ENCODE measurements around the gene ACOX1.

ACOX1 gene

GRCh38 chr17:75978938-75979704, at the start of gene ACOX1, which contains the start of gene TEN1:
ACOX1 (minus strand) TSS chr17:75979166; CDS start chr17:75979073, 93 bp downstream.
TEN1 (plus strand) TSS chr17:75979240; CDS start chr17:75986193, 6,953 bp downstream.
- peak; percentile 99 for DNase-seq

DNA sequence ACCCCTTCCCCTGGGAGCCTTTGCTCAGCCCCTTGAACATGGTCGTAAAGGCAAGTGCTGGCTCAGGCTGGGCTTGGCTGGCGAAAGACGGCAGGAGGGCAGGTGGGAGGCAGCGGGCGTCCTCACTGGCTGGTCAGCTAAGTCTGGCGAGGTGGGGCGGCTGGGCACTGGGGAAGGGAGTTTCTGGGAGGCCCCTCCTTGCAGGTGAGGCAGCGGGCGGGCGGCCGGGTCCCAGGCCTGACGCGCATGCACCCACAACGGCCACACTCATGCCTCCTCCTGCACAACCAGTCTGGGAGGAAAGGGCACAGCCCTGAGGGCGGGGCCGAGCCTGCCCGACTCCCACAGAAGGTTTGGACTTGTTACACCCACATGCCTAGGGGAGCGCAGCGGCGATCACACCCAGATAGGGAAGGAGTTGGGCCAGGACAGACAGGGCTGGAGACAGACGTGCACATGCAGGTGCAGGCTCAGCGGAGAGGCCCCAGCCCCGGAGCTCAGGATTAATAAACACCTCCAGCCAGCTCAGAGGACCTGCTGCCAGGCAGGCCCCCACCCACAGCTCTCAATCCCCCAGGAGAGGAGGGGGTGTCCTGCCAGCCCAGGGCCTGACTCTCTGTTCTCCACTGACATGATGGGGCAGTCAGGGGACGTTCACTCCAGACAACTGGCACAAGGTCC, 48.3 kb upstream of the ACOX1 start, which contains the start of gene EVPL:
Gene EVPL (minus strand): TSS at position 148 of the 681 bp plus-strand sequence. CDS start 108 bp downstream, at position 40.
- no peak for DNase-seq

- DNase-seq = no peak
Measured at GRCh38 chr17:76026714-76027158, 47.8 kb upstream of the ACOX1 start.

- DNase-seq = no peak
Measured at GRCh38 chr17:76025294-76025693, 46.3 kb upstream of the ACOX1 start.

DNA sequence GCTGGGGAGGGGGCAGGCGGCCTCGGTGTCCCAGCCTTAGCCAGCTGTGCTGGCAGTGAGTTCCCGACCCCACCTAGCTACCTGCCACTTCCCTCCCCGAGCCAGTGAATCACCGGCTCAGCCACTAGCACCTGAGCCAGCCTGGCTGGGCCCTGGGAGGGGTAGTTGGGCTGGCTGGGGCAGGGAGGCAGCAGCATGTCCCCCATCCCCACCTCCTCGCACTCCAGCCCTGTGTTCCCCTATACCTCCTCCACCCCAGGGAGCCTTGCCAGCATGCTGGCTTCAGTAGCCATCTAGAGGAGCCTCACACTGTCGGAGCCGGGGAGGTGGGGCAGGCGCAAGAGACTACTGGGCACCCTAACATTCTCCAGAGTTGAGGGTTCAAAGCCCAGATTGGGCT, 45.4 kb upstream of the ACOX1 start:
- no peak for DNase-seq

- no peak for DNase-seq
Measured at GRCh38 chr17:76023900-76024237, 44.9 kb upstream of the ACOX1 start.

DNA sequence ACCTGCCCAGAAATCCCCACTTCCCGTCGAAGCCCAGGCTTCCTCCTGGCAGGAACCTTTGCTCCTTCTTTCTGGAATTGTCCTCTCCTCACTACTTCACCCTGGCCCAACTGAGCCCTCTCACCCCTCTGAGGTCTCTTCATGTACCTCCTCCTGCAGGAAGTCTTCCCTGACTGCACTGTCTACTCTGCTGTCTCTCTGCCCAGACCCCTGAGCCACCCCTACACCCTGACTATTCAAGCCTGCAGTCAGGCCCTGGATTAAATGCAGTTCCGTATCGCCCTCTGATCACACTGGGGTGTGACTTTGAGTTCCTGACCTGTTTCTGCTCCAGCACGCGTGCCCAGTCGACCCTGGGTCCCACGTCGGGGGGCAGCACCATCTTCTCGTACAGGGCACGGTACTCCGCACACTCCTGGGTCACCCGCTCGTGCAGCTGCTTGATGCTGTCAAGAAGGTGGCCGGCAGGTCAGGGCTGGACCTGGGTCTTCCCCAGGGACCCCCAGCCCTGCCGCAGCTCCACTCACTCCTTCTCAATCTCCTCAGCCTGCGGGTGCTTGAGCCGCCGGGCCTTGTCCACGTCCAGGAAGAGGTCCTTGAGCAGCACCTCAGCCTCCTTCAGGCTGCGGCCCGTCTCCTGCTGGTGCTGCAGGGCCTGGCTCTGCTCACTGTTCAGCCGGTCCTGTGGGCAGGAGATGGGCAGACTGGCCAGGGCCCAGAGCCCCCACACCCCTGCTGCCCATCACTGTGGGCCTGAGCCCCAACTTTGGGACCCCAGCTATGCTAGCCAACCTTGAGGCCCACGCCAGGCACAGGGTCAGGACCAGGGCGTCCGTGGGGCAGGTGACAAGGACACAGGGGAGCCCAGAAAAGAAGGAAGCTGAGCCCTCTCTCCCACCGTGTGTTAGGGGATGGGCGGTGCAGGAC, 44.3 kb upstream of the ACOX1 start:
- DNase-seq = no peak

DNA sequence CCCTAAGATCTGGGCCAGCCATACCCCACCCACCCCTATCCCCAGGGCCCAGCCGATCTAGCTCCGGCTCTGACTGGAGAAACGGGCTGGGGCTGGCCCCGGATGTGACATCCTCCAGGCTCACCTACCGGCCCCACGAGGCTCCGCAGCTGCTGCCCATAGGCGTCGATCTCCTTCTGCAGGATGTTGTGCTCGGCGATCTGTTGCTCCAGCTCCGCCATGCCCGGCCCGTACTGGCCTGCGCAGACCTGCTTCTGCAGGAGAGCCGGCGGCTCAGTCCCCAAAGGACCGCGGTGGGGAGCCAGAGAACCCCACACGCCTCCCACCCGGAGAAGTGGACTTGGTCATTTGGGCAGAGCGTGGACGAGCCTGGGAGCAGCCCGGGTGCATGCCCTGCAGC, 43.3 kb upstream of the ACOX1 start:
- no peak for DNase-seq

DNA sequence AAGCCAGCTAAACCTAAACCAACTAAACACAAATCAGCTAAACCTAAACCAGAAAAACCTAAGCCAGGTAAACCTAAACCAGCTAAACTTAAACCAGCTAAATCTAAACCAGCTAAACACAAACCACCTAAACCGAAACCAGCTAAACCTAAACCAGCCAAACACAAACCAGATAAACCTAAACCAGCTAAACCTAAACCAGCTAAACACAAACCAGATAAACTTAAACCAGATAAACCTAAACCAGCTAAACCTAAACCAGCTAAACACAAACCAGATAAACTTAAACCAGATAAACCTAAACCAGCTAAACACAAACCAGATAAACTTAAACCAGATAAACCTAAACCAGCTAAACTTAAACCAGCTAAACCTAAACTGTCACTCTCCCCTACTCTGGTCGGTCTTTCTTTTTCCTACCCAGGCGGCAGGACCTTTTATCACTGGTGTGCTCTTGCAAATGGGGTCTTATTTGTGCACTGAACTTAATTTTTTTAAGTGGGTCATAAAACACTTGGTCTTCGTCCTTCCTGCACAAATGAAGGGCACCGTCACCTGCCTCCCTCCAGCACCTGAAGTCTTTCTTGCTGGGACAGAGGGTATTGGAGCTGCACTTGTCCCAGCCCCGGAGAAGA, 41.0 kb upstream of the ACOX1 start:
- no peak for DNase-seq

DNA sequence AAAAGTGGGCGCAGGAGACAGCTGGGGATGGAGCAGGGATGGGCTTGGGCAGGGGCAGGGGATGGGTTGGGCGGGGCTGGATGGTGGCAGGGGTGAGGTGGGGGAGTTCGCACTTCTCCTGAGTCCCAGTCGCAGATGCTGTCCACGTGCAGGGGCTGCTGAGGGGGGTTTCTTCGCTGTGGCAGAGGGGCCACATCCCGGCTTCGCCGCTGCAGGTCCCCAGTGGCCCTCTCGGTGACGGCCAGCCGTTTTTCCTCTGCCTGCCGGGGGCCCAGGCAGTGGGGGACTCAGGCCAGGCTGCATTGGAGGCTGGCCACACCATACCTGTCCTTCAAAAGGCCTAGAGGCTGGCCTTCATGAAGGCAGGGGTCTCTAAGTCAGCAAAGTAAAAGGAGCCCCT, 39.8 kb upstream of the ACOX1 start:
- no peak for DNase-seq

DNA sequence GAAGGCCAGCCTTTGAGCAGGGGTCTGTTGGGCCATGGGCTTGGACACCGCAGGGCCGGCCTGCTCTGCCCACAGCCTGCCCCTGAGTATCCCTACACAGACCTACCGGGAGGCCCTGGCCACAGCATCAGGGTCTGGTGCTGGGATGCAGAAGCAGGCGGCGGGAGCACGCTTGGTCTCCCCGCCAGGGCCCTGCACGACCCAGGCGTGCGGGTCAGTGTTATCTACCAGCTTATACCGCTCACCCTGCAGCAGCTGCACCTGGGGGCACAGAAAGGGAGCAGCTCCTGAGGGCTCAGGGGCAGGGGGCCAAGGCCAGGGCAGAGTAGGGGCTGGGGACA, 39.3 kb upstream of the ACOX1 start:
- no peak for DNase-seq

DNA sequence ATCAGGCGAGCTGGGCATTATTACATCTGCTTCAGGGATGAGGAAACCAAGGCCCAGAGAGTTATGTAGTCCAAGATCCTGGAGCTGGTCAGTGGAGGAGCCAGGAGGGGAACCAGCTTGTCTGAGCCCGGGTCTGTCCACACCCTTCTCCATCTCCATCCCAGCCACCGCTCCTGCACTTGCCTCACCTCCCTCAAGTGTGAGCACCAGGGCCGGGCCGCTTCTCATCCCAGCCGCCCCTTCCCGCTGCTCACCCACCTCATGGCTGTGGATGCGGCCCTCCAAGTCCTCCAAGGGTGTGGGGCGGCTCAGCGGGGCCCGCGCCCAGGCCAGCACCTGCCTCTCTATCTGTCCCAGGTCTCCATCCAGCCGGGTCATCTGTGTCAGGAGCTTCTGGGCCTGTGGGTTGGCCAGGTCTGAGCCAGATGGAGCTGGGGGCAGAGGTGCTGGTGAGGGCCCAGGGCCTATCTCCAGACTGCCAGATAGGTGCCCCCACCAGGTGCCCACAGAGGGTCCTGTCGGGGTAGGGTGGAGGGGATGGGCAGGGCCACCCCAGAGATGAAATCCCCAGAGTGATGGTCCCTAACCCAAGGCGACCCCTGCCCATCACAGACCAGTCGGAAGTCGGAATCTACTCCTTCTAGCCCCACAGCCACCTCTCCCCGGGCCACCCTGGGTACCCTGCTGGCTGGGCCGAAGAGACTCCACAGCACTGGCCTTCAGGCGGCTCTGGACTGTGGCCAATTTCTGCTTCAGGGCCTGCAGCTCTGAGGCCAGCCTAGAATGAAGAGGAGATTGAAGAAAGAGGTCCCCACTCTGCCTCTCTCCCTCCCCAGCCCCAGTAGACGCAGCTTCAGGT, 38.7 kb upstream of the ACOX1 start:
- no peak for DNase-seq

- DNase-seq = no peak
Measured at GRCh38 chr17:76014925-76015261, 35.9 kb upstream of the ACOX1 start.

- peak; percentile 84 for DNase-seq
Measured at GRCh38 chr17:76014100-76014924, 35.3 kb upstream of the ACOX1 start.

DNA sequence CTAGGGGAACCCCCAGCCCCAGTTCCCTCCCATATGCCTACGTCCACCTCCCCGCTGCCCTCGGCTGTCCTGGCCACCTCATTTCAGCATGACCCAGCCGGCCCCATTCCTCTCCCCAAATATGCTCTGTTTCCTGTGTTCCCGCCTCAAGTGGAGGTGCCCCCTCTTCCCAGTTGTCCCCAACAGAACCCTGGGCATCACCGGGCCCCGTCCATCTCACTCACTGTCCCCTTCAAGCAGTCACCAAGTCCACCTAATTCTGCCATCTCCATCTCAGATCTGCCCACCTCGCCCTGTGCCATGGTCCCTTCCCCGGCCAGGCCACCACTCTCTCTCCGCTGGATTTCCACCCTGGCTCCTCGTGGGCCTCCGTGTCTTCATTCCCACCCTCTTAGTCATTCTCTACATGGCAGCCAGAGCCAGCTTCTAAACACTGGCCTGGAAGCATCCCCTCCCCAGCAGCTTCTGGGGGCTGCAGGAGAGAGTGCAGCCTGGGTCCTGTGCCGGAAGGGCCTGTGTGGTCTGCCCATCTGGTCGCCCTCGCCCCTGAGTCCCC, 34.5 kb upstream of the ACOX1 start:
- DNase-seq = no peak

DNA sequence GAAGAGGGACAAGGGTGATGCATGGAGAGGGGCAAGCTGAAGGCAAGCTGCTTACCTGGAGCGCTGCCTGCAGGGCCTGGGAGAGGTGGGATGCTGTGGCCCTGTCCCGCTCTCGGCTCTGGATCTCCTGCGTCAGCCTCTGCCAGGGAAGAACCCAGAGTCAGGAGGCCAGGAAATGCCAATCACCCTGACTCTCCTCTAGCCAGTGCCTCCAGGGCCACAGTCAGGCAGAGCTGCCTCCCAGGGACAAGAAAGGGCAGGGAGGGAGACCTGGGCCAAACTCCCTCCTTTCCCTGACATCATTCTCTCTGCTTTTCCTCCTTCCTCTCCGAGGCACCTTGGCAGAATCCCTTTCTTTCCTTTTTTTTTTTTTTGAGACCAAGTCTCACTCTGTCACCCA, 33.0 kb upstream of the ACOX1 start:
- DNase-seq = no peak

- DNase-seq = no peak
Measured at GRCh38 chr17:76009969-76010661, 31.1 kb upstream of the ACOX1 start.

DNA sequence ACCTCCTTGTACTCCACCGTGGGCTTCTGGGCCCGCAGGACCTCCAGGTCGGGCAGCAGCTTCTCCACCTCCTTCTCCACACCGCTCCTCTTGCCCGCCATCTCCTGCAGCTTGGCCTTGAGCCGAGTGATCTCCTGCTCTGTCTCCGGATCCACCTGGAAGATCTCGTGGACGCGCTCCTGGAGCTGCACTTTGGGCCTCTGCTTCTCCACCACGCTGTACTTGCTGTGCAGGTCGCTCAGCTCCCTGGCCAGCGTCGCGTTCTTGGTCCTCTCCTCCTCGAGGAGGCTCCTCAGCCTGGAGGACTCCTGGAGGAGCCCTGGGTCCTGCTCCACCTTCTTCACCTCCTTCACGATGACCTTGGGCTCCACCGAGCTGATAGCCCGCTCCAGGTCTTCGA, 30.5 kb upstream of the ACOX1 start:
- no peak for DNase-seq

DNA sequence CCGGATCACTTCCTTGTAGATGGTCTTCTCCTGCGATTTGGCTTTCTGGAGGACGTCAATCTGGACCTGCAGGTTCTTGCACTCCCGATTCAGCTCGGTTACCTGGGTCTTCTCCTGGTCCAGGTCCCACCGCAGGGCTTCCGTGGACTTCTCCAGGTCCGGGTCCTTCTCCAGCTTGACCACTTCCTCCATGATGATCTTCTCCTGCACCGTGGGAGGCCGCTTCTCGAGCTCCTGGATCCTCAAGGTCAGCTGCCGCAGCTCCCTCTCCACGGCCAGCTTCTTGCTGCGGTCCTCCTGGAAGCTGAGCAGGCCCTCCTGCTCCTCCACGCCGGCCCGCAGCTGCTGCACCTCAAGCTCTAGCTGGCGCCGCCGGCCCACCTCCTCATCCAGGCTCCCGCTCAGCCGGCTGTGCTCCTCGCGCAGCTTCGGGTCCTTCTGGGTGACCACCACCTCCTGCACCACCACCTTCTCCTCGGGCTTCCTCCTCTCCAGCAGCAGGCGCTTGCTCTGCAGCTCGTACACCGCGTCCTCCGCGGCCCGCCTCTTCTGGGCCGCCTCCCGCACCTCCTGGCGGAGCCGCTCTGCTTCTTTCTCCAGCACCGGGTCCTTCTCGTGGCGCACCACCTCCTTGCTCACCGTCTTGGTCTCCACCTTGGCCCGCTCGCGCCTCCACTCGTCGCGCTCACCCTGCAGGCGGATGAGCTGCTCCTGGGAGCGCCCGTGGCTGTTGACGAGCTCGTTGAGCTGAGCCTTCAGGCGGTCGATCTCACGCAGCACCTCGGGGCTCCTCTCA, 29.9 kb upstream of the ACOX1 start:
- no peak for DNase-seq
